AG04449 (cell line): Measurements from ENCODE around the gene TCHP.

Experiments
- CTCF ChIA-PET: fragments of 350-600 bp; formaldehyde crosslinking; extraction: SDS; loops from one replicate; lab custom pipeline; 2021; ENCODE audit warnings: antibody characterized with exemption; lab: Yijun Ruan, JAX
- POLR2A ChIA-PET: fragments of 400-600, 350-600 bp; formaldehyde crosslinking; extraction: SDS; loops from one replicate; lab custom pipeline; 2020; ENCODE audit warnings: antibody characterized with exemption, inconsistent platforms; lab: Yijun Ruan, JAX
- DNase-seq: peaks from one replicate; pipeline ENCODE4 v3.0.0-alpha.2; 2010; ENCODE audit warnings: low read depth, low spot score
- H3K4me3 ChIP-seq: 2 replicates; pipeline ENCODE4 v1.5.1; 2011; ENCODE audit warnings: low read depth, mild to moderate bottlenecking, control low read depth, low read length
- TF ChIP-seq, protein P1 (sequence below): IDR thresholded peaks from one replicate; pipeline ENCODE4 v1.5.1; 2011; ENCODE audit warnings: mild to moderate bottlenecking, moderate library complexity, low read length, control low read depth, inconsistent platforms; ENCODE audit not compliant: insufficient read depth; ENCODE audit errors: missing control alignments

TCHP gene

DNA sequence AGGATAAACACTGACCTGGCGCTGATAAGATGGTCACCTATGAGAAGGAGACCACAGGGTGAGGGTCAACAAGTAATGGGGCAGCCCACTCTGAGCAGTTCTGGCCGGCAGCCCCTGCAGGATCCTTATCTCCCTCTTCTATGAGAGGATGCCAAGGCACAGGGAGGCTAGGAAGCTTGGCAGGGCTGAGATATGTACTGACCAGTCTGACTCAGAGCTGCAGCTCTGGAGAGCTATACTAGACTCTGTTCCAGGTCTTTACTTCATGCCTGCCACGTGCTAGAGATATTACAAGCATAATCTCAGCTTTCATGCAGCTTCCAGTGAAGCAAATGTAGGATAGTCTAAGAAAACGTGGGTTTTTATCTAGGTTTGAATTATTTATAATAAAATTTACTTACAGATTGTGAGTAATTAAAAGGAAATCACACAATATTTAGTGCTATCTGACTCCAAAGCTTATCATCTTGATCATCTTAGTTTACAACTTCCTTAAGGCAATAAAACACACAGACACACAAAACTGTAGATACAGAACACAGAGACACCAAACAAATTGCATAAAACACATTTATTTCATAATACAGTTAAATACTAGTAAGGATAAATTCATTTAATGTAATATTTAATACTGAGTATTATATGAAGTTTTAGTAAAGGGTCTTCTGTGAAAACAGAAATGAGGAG, 63.8 kb downstream of the TCHP start:
- CTCF ChIA-PET: interaction anchor here (1.0 to 1.9 kb wide), 2 partner anchors 9 to 110 kb away, joined by 3 to 6 read pairs; no protein-coding TSS in a partner anchor
- POLR2A ChIA-PET: interaction anchor here (0.7 kb wide), 1 partner anchor 15 kb away, joined by 3 read pairs; no protein-coding TSS in a partner anchor
- H3K4me3 ChIP-seq: no peak overlapping the region
- DNase-seq: no peak
- TF ChIP-seq, protein P1, sequence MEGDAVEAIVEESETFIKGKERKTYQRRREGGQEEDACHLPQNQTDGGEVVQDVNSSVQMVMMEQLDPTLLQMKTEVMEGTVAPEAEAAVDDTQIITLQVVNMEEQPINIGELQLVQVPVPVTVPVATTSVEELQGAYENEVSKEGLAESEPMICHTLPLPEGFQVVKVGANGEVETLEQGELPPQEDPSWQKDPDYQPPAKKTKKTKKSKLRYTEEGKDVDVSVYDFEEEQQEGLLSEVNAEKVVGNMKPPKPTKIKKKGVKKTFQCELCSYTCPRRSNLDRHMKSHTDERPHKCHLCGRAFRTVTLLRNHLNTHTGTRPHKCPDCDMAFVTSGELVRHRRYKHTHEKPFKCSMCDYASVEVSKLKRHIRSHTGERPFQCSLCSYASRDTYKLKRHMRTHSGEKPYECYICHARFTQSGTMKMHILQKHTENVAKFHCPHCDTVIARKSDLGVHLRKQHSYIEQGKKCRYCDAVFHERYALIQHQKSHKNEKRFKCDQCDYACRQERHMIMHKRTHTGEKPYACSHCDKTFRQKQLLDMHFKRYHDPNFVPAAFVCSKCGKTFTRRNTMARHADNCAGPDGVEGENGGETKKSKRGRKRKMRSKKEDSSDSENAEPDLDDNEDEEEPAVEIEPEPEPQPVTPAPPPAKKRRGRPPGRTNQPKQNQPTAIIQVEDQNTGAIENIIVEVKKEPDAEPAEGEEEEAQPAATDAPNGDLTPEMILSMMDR: no peak

DNA sequence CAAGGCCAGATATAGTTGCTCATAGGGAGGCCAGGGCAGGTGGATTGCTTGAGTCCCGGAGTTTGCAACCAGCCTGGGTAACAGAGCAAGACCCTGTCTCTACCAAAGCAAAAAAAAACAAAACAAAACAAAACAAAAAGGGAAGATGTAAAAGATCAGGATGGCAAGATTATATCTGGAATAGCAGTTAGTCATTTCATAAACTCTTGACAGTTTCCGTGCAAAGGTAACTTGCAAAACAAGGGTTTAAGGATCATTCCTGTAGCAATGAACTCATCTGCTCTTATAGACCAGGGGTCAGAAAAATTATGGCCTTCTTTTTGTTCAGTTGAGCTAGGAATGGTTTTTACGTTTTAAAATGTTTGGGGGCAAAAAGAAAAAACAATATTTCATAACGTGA, 66.5 kb downstream of the TCHP start:
- no peak overlapping the region for H3K4me3 ChIP-seq
- CTCF ChIA-PET: interaction anchor here (1.5 kb wide), 1 partner anchor 113 kb away, joined by 3 read pairs; no protein-coding TSS in a partner anchor
- TF ChIP-seq, protein P1: no peak
- POLR2A ChIA-PET: no interaction called here
- no peak for DNase-seq

DNA sequence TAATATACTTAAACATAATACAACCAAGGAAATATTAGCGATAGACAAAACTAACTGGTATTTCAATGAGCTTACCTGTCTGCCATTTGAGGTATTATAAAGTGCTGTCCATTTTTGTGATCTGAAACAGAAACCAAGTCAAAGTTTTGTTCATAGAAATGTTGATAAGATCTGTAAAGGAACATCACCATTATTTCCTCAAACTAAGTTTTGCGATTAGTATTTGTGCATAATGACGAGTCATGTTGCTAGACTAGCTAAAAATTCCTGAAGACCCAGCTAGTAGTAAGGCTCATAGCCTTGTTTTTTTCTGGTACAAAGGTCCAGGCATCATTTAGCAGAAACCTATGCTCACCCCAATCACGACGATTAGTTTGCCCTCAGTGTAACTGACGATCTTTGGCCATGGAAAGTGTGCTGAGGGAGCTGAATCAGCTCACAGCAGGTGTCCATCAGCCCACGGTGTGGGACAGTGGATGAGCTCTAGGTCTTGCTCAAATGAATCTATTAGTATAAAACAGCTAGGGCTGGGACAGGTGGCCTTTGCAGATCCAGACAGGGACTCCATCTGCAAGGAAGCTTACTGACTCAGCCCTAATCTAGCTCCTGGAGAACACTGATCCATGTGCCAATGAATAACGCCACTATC, 67.4 kb downstream of the TCHP start:
- no peak overlapping the region for H3K4me3 ChIP-seq
- ChIA-PET CTCF (interaction anchor here (1.5 kb wide), 1 partner anchor 114 kb away, joined by 3 read pairs; no protein-coding TSS in a partner anchor), POLR2A (no interaction called here)
- TF ChIP-seq, protein P1: no peak
- DNase-seq: no peak
